ENCODE data around the gene ZNF746.

The ZNF746 gene

DNA sequence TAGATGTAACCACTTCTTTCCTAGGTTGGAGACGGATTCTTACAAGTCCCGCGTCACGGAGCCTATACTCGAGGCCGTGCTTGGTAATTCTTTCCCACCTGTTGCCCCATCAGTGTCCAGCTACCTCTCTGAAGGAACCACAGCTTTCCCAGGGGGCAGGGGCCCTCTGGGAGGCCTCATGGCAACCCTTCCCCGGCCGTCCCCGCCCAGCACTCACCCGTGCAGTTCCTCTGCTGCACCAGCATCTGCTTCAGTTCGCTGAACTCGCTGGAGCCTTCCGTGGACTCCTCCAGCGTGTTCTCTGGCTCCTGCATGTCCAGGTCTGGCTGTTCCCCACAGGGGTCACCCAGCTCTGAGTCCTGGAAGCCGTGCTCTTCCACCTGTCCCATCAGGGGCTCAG is 61.3 kb downstream of the ZNF746 start:
- no peak overlapping the region for H3K4me3 Mint-ChIP-seq

GRCh38 chr7:149433124-149433523 is 64.5 kb downstream of the ZNF746 start:
- peaks cover 3% of the 10 kb centered on the region for H3K4me1 Mint-ChIP-seq (ENCODE audit: low read depth)
- peaks cover 86% of the 10 kb centered on the region for H3K36me3 Mint-ChIP-seq (ENCODE audit: low read depth)
- H3K27me3 Mint-ChIP-seq, result no peaks in the 10 kb centered on the region
- no peak overlapping the region for H3K27ac Mint-ChIP-seq
- no peak overlapping the region for H3K4me3 Mint-ChIP-seq
- DNase-seq, result no peak
- H3K9me3 Mint-ChIP-seq, result no peaks in the 10 kb centered on the region

More for the DNA sequence above, 61.3 kb downstream of the ZNF746 start:
- no peak overlapping the region for H3K27ac Mint-ChIP-seq
- no peaks in the 10 kb centered on the region for H3K27me3 Mint-ChIP-seq
- no peaks in the 10 kb centered on the region for H3K9me3 Mint-ChIP-seq
- DNase-seq, result no peak
- peaks cover 88% of the 10 kb centered on the region for H3K36me3 Mint-ChIP-seq (ENCODE audit: low read depth)
- peaks cover 15% of the 10 kb centered on the region for H3K4me1 Mint-ChIP-seq (ENCODE audit: low read depth)

DNA sequence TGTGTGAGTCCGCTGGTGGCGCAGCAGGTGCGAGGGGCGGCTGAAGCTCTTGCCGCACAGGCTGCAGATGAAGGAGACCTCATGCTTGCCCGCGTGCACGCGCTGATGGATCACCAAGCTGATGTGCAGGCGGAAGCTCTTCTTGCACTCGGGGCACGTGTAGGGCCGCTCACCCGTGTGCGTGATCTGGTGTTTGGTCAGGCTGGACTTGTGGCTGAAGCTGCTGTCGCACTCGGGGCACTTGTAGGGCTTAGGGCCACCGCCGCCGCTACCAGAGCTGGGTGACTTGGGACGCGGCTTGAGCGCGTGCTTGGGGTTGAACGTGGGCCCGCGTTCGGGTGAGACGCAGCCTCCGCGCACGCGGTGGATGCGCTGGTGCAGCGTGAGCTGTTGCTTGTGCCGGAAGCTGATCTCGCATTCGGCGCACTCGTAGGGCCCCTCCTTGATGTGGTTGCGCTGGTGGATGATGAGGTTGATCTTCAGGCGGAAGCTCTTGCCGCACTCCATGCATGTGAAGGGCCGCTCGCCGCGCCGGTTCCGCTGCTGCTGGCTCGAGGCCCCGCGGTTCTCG is 65.4 kb downstream of the ZNF746 start:
- no peak overlapping the region for H3K27ac Mint-ChIP-seq
- H3K9me3 Mint-ChIP-seq, result no peaks in the 10 kb centered on the region
- H3K4me3 Mint-ChIP-seq, result no peak overlapping the region
- H3K36me3 Mint-ChIP-seq (ENCODE audit: low read depth), result peaks cover 81% of the 10 kb centered on the region
- DNase-seq, result no peak
- no peaks in the 10 kb centered on the region for H3K27me3 Mint-ChIP-seq
- peaks cover 3% of the 10 kb centered on the region for H3K4me1 Mint-ChIP-seq (ENCODE audit: low read depth)

DNA sequence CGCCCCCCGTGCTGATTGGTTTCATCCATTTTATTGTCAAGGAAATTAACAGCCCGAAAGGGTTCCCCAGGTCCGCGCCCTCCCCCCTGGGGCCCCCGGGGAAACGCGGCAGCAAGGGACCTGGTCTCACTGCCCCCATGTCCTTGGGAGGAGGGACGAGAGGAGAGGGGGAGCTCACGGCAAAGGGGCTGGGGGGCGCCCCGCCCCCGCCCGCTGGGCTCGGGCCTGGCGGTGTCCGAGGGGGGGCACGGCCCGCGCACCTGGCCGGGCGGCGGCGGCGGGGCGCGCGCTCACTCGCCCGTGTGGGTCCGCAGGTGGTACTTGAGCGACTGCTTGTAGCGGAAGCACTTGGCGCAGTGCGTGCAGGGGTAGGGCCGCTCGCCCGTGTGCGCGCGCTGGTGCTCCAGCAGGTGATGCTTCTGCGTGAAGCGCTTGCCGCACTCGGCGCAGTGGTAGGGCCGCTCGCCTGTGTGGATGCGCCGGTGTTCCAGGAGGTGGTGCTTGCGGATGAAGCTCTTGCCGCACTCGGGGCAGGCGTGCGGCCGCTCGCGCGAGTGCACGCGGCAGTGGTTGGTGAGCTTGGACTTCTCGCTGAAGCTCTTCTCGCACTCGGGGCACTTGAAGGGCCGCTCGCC is 66.0 kb downstream of the ZNF746 start:
- peaks cover 75% of the 10 kb centered on the region for H3K36me3 Mint-ChIP-seq (ENCODE audit: low read depth)

GRCh38 chr7:149430192-149430591 is 67.4 kb downstream of the ZNF746 start:
- no peak for DNase-seq
- H3K36me3 Mint-ChIP-seq (ENCODE audit: low read depth), result peaks cover 61% of the 10 kb centered on the region
- H3K4me3 Mint-ChIP-seq, result no peak overlapping the region
- no peaks in the 10 kb centered on the region for H3K9me3 Mint-ChIP-seq
- no peak overlapping the region for H3K27ac Mint-ChIP-seq
- H3K27me3 Mint-ChIP-seq, result no peaks in the 10 kb centered on the region
- H3K4me1 Mint-ChIP-seq (ENCODE audit: low read depth), result peaks cover 3% of the 10 kb centered on the region

More for the DNA sequence above, 66.0 kb downstream of the ZNF746 start:
- no peak overlapping the region for H3K4me3 Mint-ChIP-seq
- peaks cover 3% of the 10 kb centered on the region for H3K4me1 Mint-ChIP-seq (ENCODE audit: low read depth)
- H3K9me3 Mint-ChIP-seq, result no peaks in the 10 kb centered on the region
- DNase-seq, result no peak
- H3K27ac Mint-ChIP-seq, result no peak overlapping the region
- H3K27me3 Mint-ChIP-seq, result no peaks in the 10 kb centered on the region

GRCh38 chr7:149427893-149428292 is 69.7 kb downstream of the ZNF746 start:
- Mint-ChIP-seq H3K27ac (no peak overlapping the region), H3K4me3 (no peak overlapping the region), H3K36me3 (ENCODE audit: low read depth) (peaks cover 39% of the 10 kb centered on the region), H3K9me3 (no peaks in the 10 kb centered on the region), H3K27me3 (no peaks in the 10 kb centered on the region), H3K4me1 (ENCODE audit: low read depth) (peaks cover 7% of the 10 kb centered on the region)
- DNase-seq, result no peak

- Mint-ChIP-seq H3K4me1 (ENCODE audit: low read depth) (peaks cover 7% of the 10 kb centered on the region), H3K27ac (no peak overlapping the region), H3K27me3 (no peaks in the 10 kb centered on the region), H3K36me3 (ENCODE audit: low read depth) (peaks cover 32% of the 10 kb centered on the region), H3K4me3 (no peak overlapping the region), H3K9me3 (no peaks in the 10 kb centered on the region)
- DNase-seq, result no peak
These were observed 70.4 kb downstream of the ZNF746 start for GRCh38 chr7:149427096-149427680.

GRCh38 chr7:149423449-149424110 is 74.0 kb downstream of the ZNF746 start:
- Mint-ChIP-seq H3K9me3 (no peaks in the 10 kb centered on the region), H3K36me3 (ENCODE audit: low read depth) (peaks cover 2% of the 10 kb centered on the region), H3K4me1 (ENCODE audit: low read depth) (peaks cover 11% of the 10 kb centered on the region), H3K27me3 (no peaks in the 10 kb centered on the region), H3K4me3 (no peak overlapping the region), H3K27ac (peak overlapping the region; percentile 26)
- DNase-seq, result no peak

DNA sequence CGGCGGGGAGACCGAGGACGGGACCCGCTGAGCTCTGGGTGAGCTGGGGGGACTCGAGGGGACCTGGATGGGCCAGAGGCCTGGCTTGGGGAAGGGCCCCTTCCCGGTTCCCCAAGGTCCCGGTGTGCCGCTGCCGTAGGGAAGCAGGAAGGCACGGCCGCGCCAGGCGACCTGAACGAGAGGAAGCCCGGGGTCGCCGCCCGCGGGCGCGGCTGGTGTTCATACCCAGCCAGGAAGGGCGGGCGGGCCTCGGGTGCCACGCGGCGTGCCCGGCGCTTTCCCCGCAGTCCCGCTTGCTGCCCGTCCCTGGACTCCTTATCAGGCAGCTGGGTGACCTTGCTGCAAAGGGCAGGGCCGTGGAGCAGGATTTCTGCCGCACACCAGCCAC is 74.7 kb downstream of the ZNF746 start:
- Mint-ChIP-seq H3K9me3 (no peaks in the 10 kb centered on the region), H3K27ac (no peak overlapping the region)

More for the DNA sequence above, 74.7 kb downstream of the ZNF746 start:
- Mint-ChIP-seq H3K36me3 (ENCODE audit: low read depth) (no peaks in the 10 kb centered on the region), H3K4me3 (no peak overlapping the region), H3K27me3 (no peaks in the 10 kb centered on the region), H3K4me1 (ENCODE audit: low read depth) (peaks cover 11% of the 10 kb centered on the region)
- peak; percentile 79 for DNase-seq

Measured in activated T-cell treated with anti-CD3 and anti-CD28 coated beads, Interleukin-2, amount 50 U/mL, for 24 hours (primary cell).